HepG2 (cell line): Measurements from ENCODE around the gene RP2. TPM values are rescaled to one million over a fixed set of nuclear protein-coding genes. Genes with fewer than 3 reads are reported as not detected.

ENCODE experiments used
- AHR ChIP-seq: IDR thresholded peaks from 2 replicates; pipeline ENCODE4 v1.6.1; 2018; ENCODE audit warnings: missing genetic modification reagents, missing compliant biosample characterization
- CBX5 ChIP-seq: sonication (generic); formaldehyde crosslinking; IDR thresholded peaks from 2 replicates; pipeline ENCODE4 v1.4.0; 2020; ENCODE audit warnings: missing genetic modification reagents, borderline replicate concordance
- CHCHD3 ChIP-seq: sonication (generic); formaldehyde crosslinking; IDR thresholded peaks from 2 replicates; pipeline ENCODE4 v1.8.0; 2022; ENCODE audit warnings: mild to moderate bottlenecking, missing genetic modification reagents, moderate library complexity
- EP300 ChIP-seq, 3 experiments: sonication (generic) in 1 of 3; formaldehyde crosslinking in 1 of 3; IDR thresholded peaks; 2 replicates each; pipeline versions ENCODE4 v1.5.1 to v1.6.1; 2011 to 2020; ENCODE audit warnings: low read depth in 2 of 3, low read length in 2 of 3, borderline replicate concordance in 1 of 3, improper control_type of control experiment in 1 of 3, mild to moderate bottlenecking in 1 of 3, missing genetic modification reagents in 1 of 3, moderate library complexity in 1 of 3
- GTF2F1 ChIP-seq: fragments of 150-350 bp; IDR thresholded peaks from 2 replicates; pipeline ENCODE4 v1.6.1; 2014; ENCODE audit warnings: low read length
- HHEX ChIP-seq: IDR thresholded peaks from 2 replicates; pipeline ENCODE4 v1.6.1; 2016; ENCODE audit warnings: control low read depth
- IRX3 ChIP-seq: sonication (generic); formaldehyde crosslinking; IDR thresholded peaks from 2 replicates; pipeline ENCODE4 v1.8.1; 2023; ENCODE audit warnings: mild to moderate bottlenecking, low read depth, missing genetic modification reagents, borderline replicate concordance
- MAZ ChIP-seq, 2 experiments: sonication (generic) in 1 of 2; formaldehyde crosslinking in 1 of 2; IDR thresholded peaks; 2 replicates each; pipeline versions ENCODE4 v1.5.0 to v1.6.1; 2012 to 2020; ENCODE audit warnings: low read depth in 2 of 2, mild to moderate bottlenecking in 2 of 2, borderline replicate concordance in 1 of 2, improper control_type of control experiment in 1 of 2, low read length in 1 of 2, missing genetic modification reagents in 1 of 2, moderate library complexity in 1 of 2
- MEIS2 ChIP-seq: sonication (generic); formaldehyde crosslinking; IDR thresholded peaks from 2 replicates; pipeline ENCODE4 v1.9.0; 2021; ENCODE audit warnings: mild to moderate bottlenecking, missing genetic modification reagents
- NFKBIZ ChIP-seq: IDR thresholded peaks from 2 replicates; pipeline ENCODE4 v1.6.1; 2018; ENCODE audit warnings: missing genetic modification reagents, missing compliant biosample characterization
- NFYB ChIP-seq: sonication (generic); formaldehyde crosslinking; IDR thresholded peaks from 2 replicates; pipeline ENCODE4 v1.4.0; 2020; ENCODE audit warnings: missing genetic modification reagents
- PAWR ChIP-seq: sonication (generic); formaldehyde crosslinking; IDR thresholded peaks from 2 replicates; pipeline ENCODE4 v1.4.0; 2020; ENCODE audit warnings: missing genetic modification reagents, mild to moderate bottlenecking, borderline replicate concordance
- PPARG ChIP-seq: conservative IDR thresholded peaks from 2 replicates; pipeline ENCODE4 v1.6.1; 2016; ENCODE audit warnings: missing biosample characterization, missing genetic modification reagents
- PTBP1 ChIP-seq: fragments of 200-400 bp; formaldehyde crosslinking; IDR thresholded peaks from 2 replicates; pipeline ENCODE4 v1.6.1; 2018; ENCODE audit warnings: low read length, low read depth; ENCODE audit not compliant: poor library complexity, severe bottlenecking
- RARG ChIP-seq: sonication (generic); formaldehyde crosslinking; IDR thresholded peaks from 2 replicates; pipeline ENCODE4 v1.4.0; 2020; ENCODE audit warnings: low read depth, mild to moderate bottlenecking, missing genetic modification reagents
- RFX1 ChIP-seq: fragments of 450-650 bp; IDR thresholded peaks from 2 replicates; pipeline ENCODE4 v1.6.1; 2017
- RNF2 ChIP-seq: fragments of 450-650 bp; conservative IDR thresholded peaks from 2 replicates; pipeline ENCODE4 v1.6.1; 2016; ENCODE audit warnings: low read depth
- SOX5 ChIP-seq: IDR thresholded peaks from 2 replicates; pipeline ENCODE4 v1.6.1; 2016; ENCODE audit warnings: borderline replicate concordance
- TBX3 ChIP-seq: fragments of 450-650 bp; IDR thresholded peaks from 2 replicates; pipeline ENCODE4 v1.6.1; 2017; ENCODE audit warnings: antibody characterized with exemption, mild to moderate bottlenecking, inconsistent platforms, borderline replicate concordance
- TMF1 ChIP-seq: sonication (generic); formaldehyde crosslinking; IDR thresholded peaks from 2 replicates; pipeline ENCODE4 v1.8.1; 2022; ENCODE audit warnings: low read depth, missing genetic modification reagents
- ZC3H4 ChIP-seq: sonication (generic); formaldehyde crosslinking; IDR thresholded peaks from 2 replicates; pipeline ENCODE4 v1.4.0; 2020; ENCODE audit warnings: missing genetic modification reagents, borderline replicate concordance
- ZEB1 ChIP-seq: IDR thresholded peaks from 2 replicates; pipeline ENCODE4 v1.6.1; 2012; ENCODE audit warnings: mild to moderate bottlenecking, low read depth, inconsistent platforms; ENCODE audit not compliant: insufficient replicate concordance
- ZNF124 ChIP-seq: sonication (generic); formaldehyde crosslinking; IDR thresholded peaks from 2 replicates; pipeline ENCODE4 v1.4.0; 2020; ENCODE audit warnings: missing genetic modification reagents
- ZNF274 ChIP-seq: sonication (generic); formaldehyde crosslinking; IDR thresholded peaks from 2 replicates; pipeline ENCODE4 v1.5.1; 2020; ENCODE audit warnings: mild to moderate bottlenecking, missing genetic modification reagents
- ZNF562 ChIP-seq: sonication (generic); formaldehyde crosslinking; IDR thresholded peaks from 2 replicates; pipeline ENCODE4 v1.8.0; 2022; ENCODE audit warnings: missing genetic modification reagents, borderline replicate concordance
- ZNF577 ChIP-seq: sonication (generic); formaldehyde crosslinking; IDR thresholded peaks from 2 replicates; pipeline ENCODE4 v1.4.0; 2020; ENCODE audit warnings: mild to moderate bottlenecking, low read depth, missing genetic modification reagents, borderline replicate concordance
- ZNF780A ChIP-seq: sonication (generic); formaldehyde crosslinking; IDR thresholded peaks from 2 replicates; pipeline ENCODE4 v1.8.0; 2022; ENCODE audit warnings: mild to moderate bottlenecking, missing genetic modification reagents, moderate library complexity
- ZSCAN21 ChIP-seq: sonication (generic); formaldehyde crosslinking; IDR thresholded peaks from 2 replicates; pipeline ENCODE4 v1.8.0; 2022; ENCODE audit warnings: mild to moderate bottlenecking, missing genetic modification reagents, moderate library complexity, borderline replicate concordance
- ZSCAN30 ChIP-seq: sonication (generic); formaldehyde crosslinking; IDR thresholded peaks from 2 replicates; pipeline ENCODE4 v1.5.0; 2020; ENCODE audit warnings: mild to moderate bottlenecking, missing genetic modification reagents
- polyA plus RNA-seq, 8 experiments: library from polyadenylated mRNA; depleted of rRNA in 3 of 8; stranded (reverse) in 7 of 8; unstranded in 1 of 8; fragments of >200 nt; fragmentation: Illumina TruSeq in 4 of 8; extraction: Trizol in 4 of 8; gene quantifications; 2 replicates each; pipeline versions ENCODE4 v1.2.1 to v1.2.3, GENCODE V29; 2011 to 2016; ENCODE audit warnings: low read depth in 4 of 8, missing spikeins in 1 of 8, mixed read lengths in 1 of 8; ENCODE audit not compliant: insufficient read depth in 1 of 8
- total RNA-seq, 5 experiments: library from RNA; depleted of rRNA; stranded (reverse); fragments of >200 nt; fragmentation: Illumina TruSeq; extraction: Trizol; gene quantifications; 2 replicates each; pipeline ENCODE4 v1.2.3, GENCODE V29; 2016; ENCODE audit warnings: low read depth in 1 of 5
- TF ChIP-seq, protein P1 (sequence below): fragments of 450-650 bp; IDR thresholded peaks from 2 replicates; pipeline ENCODE4 v1.6.1; 2017
- TF ChIP-seq, protein P2 (sequence below): sonication (generic); formaldehyde crosslinking; IDR thresholded peaks from 2 replicates; pipeline ENCODE4 v1.5.0; 2020; ENCODE audit warnings: missing genetic modification reagents
- TF ChIP-seq, protein P3 (sequence below): sonication (generic); formaldehyde crosslinking; IDR thresholded peaks from 2 replicates; pipeline ENCODE4 v1.4.0; 2020; ENCODE audit warnings: missing genetic modification reagents

Gene RP2
- total and polyA plus RNA-seq, 2 of the 13 experiments (the other 11 are each of a cell fraction or from before 2014, with no cell fraction given) = 5.0 to 9.9 TPM

DNA sequence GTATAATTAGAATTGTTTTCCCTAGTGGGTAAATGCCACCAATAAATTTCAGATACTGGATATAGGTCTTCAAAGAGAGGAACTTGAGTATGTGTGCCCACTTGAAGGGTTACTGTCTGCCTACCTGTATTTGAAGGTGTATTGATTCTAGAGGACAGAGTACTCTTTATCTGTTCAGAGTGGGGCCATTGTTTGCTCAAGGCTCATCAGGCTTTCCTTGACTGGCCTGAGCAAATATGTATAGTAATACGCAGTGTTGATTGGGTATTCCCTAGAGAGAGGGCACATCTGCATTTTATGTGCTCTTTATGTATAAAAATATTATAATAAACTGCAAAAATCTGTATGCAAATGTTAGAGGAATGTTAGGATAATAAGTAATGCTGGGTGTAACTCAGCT lies 23.7 kb downstream of the RP2 start (continued):
- TF ChIP-seq AHR (CRISPR knock-in tag) = no peak
- TF ChIP-seq RFX1 = no peak
- peak; percentile 54; the same call in 1 of the 2 replicates for TF ChIP-seq TBX3
- TF ChIP-seq GTF2F1 = no peak
- TF ChIP-seq PPARG = no peak
- no peak for TF ChIP-seq ZNF562 (CRISPR knock-in tag)
- 0 out of 4 replicates have a peak, but pooled peaks of 1 of the 2 experiments have one; percentile 38 for TF ChIP-seq EP300 (IDR thresholded peaks at IDR 0.05; ENCODE audit: low read depth in 2 of 2, low read length in 2 of 2)
- no peak for TF ChIP-seq EP300 (CRISPR knock-in tag; IDR thresholded peaks at IDR 0.05; ENCODE audit: borderline replicate concordance)
- TF ChIP-seq, protein P1, sequence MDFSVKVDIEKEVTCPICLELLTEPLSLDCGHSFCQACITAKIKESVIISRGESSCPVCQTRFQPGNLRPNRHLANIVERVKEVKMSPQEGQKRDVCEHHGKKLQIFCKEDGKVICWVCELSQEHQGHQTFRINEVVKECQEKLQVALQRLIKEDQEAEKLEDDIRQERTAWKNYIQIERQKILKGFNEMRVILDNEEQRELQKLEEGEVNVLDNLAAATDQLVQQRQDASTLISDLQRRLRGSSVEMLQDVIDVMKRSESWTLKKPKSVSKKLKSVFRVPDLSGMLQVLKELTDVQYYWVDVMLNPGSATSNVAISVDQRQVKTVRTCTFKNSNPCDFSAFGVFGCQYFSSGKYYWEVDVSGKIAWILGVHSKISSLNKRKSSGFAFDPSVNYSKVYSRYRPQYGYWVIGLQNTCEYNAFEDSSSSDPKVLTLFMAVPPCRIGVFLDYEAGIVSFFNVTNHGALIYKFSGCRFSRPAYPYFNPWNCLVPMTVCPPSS = no peak
- no peak for TF ChIP-seq NFKBIZ (CRISPR knock-in tag)
- TF ChIP-seq, protein P2, sequence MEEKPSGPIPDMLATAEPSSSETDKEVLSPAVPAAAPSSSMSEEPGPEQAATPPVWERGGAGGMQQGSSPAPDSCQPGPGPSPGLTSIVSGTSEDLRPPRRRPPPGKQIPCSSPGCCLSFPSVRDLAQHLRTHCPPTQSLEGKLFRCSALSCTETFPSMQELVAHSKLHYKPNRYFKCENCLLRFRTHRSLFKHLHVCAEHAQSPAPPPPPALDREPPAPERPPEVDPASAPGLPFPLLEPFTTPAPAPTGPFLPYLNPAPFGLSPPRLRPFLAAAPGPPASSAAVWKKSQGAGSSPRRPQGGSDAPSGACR (CRISPR knock-in tag) = no peak
- no peak for TF ChIP-seq ZSCAN21
- no peak for TF ChIP-seq PAWR (CRISPR knock-in tag)
- no peak for TF ChIP-seq IRX3 (CRISPR knock-in tag)
- no peak for TF ChIP-seq RNF2
- no peak for TF ChIP-seq CBX5
- no peak for TF ChIP-seq ZNF780A
- no peak for TF ChIP-seq TMF1
- no peak for TF ChIP-seq ZSCAN30
- TF ChIP-seq ZNF124 (CRISPR knock-in tag) = no peak
- no peak for TF ChIP-seq ZC3H4
- TF ChIP-seq, protein P3, sequence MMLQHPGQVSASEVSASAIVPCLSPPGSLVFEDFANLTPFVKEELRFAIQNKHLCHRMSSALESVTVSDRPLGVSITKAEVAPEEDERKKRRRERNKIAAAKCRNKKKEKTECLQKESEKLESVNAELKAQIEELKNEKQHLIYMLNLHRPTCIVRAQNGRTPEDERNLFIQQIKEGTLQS (CRISPR knock-in tag) = no peak
- TF ChIP-seq RARG (CRISPR knock-in tag) = no peak
- no peak for TF ChIP-seq MEIS2 (CRISPR knock-in tag)
- no peak for TF ChIP-seq PTBP1
- no peak for TF ChIP-seq NFYB (CRISPR knock-in tag)
- TF ChIP-seq ZNF274 (CRISPR knock-in tag) = no peak
- no peak for TF ChIP-seq CHCHD3
- peak; percentile 96 for TF ChIP-seq HHEX (CRISPR knock-in tag)
- peak; percentile 50 for TF ChIP-seq ZEB1
- TF ChIP-seq ZNF577 (CRISPR knock-in tag) = no peak
- peak; percentile 21; the same call in 1 of the 2 replicates for TF ChIP-seq SOX5
- no peak for TF ChIP-seq MAZ (IDR thresholded peaks at IDR 0.05; ENCODE audit: borderline replicate concordance, low read depth, low read length)
- TF ChIP-seq MAZ (CRISPR knock-in tag; IDR thresholded peaks at IDR 0.05; ENCODE audit: low read depth) = no peak
